Heart right ventricle (tissue), 16 donors: ENCODE results near the gene COLQ. TPM values are rescaled to one million over a fixed set of nuclear protein-coding genes. Genes with fewer than 3 reads are reported as not detected.

Experiments
- ATAC-seq, 8 donors: fragments of 200-7000 bp; cut with Tn5 transposase; one replicate each; pipeline ENCODE4 v1.9.1; 2020; ENCODE audit warnings: mild to moderate bottlenecking in 8 of 8, moderate library complexity in 8 of 8, moderate number of reproducible peaks in 1 of 8
- DNase-seq, 2 donors: peaks; one replicate each; pipeline ENCODE4 v3.0.0-alpha.2; 2020
- H3K27ac ChIP-seq, 10 donors: fragments of 200-600 bp; sonication (generic) in 2 of 10; one replicate each; pipeline versions ENCODE4 v1.5.0 to v1.8.0; 2020 to 2022; ENCODE audit warnings: mild to moderate bottlenecking in 3 of 10
- H3K27me3 ChIP-seq, 7 donors: fragments of 200-600 bp; one replicate each; pipeline ENCODE4 v1.8.0; 2021 to 2022; ENCODE audit warnings: mild to moderate bottlenecking in 2 of 7
- H3K36me3 ChIP-seq, 9 donors: fragments of 200-600 bp; sonication (generic) in 1 of 9; one replicate each; pipeline versions ENCODE4 v1.5.0 to v1.8.0; 2020 to 2022; ENCODE audit warnings: mild to moderate bottlenecking in 2 of 9
- H3K4me1 ChIP-seq, 9 donors: fragments of 200-600 bp; sonication (generic) in 1 of 9; one replicate each; pipeline versions ENCODE4 v1.5.0 to v1.8.0; 2020 to 2022; ENCODE audit warnings: mild to moderate bottlenecking in 4 of 9
- H3K4me3 ChIP-seq, 10 donors: fragments of 200-600 bp; sonication (generic) in 2 of 10; one replicate each; pipeline versions ENCODE4 v1.5.0 to v1.8.0; 2020 to 2022; ENCODE audit warnings: mild to moderate bottlenecking in 7 of 10, moderate library complexity in 2 of 10
- H3K9me3 ChIP-seq, 11 donors: fragments of 200-600 bp in 10 of 11; sonication (generic) in 2 of 11; one replicate each; pipeline versions ENCODE4 v1.5.0 to v1.8.0; 2013 to 2022; ENCODE audit warnings: mild to moderate bottlenecking in 2 of 11, control low read depth in 1 of 11, moderate library complexity in 1 of 11
- CTCF ChIP-seq, 9 donors: fragments of 200-600 bp; sonication (generic) in 2 of 9; IDR thresholded peaks; one replicate each; pipeline versions ENCODE4 v1.5.0 to v1.8.0; 2021 to 2022; ENCODE audit warnings: antibody characterized with exemption in 9 of 9, mild to moderate bottlenecking in 5 of 9, moderate library complexity in 1 of 9
- WGBS, 2 donors: extraction: QIAGEN DNeasy Blood & Tissue Kit; methylation state at CpG; one replicate each; pipeline ENCODE4 v1.1.7; 2013; ENCODE audit warnings: inconsistent platforms in 1 of 2; 5-methylcytosine and 5-hydroxymethylcytosine counted together
- intact Hi-C, 10 donors: fragments of 100-400 bp; cut with DNase I; formaldehyde crosslinking; loops; one replicate each; pipeline versions ENCODE4 v1.11.1 to v1.14.2; 2022
- polyA plus RNA-seq, 2 donors: library from polyadenylated mRNA; stranded (reverse); fragments of 200-250 nt; gene quantifications; one replicate each; pipeline ENCODE4 v1.2.3, GENCODE V29; 2013
- total RNA-seq, 10 donors: library from RNA; stranded (reverse); fragmentation: NEBNext Ultra II Directional in 3 of 10; extraction: Animal tissue kit (Norgen Biotek cat#: 25700) in 3 of 10; gene quantifications; one replicate each; pipeline versions ENCODE4 v1.2.1 to v1.2.4, GENCODE V29; 2021 to 2023
- donor health status: Arrhythmogenic right ventricular cardiomyopathy.
- donor health status: ischemic (EF 13 %, LVEDD 7.1; RV severe dilation, severe dysfunction).
- donor health status: healthy with polysubstance abuse.
- donor health status: DM: no; HTN: yes; CAD: no.
- donor health status: DM: no; HTN: no; CAD: no.
- donor health status: ischemic (EF 25% LVEDD 6.9; RV normal size, moderate dysfunction).
- donor health status: ischemic (EF 25% LVEDD 5.7; RV mildly dilated, moderate dysfunction).
- donor health status: healthy.
- donor health status: DM: yes; HTN: yes; CAD: no.
- donor health status: Ischemic cardiomyopathy.
- donor health status: ischemic (EF 35%, LVEDD 5.7; RV mildly dilated, moderate dysfunction).
- donor health status: nonischemic (EF 11% LVEDD 7.7; RV severe dilation, severe dysfunction).
- donor health status: DM: yes; HTN: yes; CAD: no.
- donor health status: PGD.
- donor health status: ischemic (EF 29% LVEDD 5.4; RV normal size, mild dysfunction).
- donor health status: nonischemic (EF 23%, LVEDD 6.1; RV moderate dilation, normal function).

Gene COLQ
- total and polyA plus RNA-seq, 12 donors = 0.85 to 23.3 (median 13.0) TPM

GRCh38 chr3:15498431-15499214, 22.9 kb downstream of the COLQ start:
- TF ChIP-seq CTCF (IDR thresholded peaks at IDR 0.05) = no peak
- DNase-seq (no peak), ATAC-seq (peak in 3 of 8 donors; percentile 13 to 52 (median 20))
- Histone ChIP-seq H3K27ac (peak overlapping the region in 1 of 10 donors; percentile 22), H3K4me1 (peaks cover 0 to 57% (median 21%) of the 10 kb centered on the region in 9 donors), H3K36me3 (no peaks in the 10 kb centered on the region), H3K27me3 (no peaks in the 10 kb centered on the region), H3K9me3 (no peaks in the 10 kb centered on the region), H3K4me3 (no peak overlapping the region)
- intact Hi-C loops = no loop called here
- 71 to 77% methylated on average over 14 of the region's 14 CpGs for WGBS, 2 donors

- peak overlapping the region in 1 of 10 donors; percentile 22 for H3K27ac ChIP-seq
- DNase-seq = no peak
- peak in 1 of 8 donors; percentile 32 for ATAC-seq
- intact Hi-C loops = no loop called here
- no peaks in the 10 kb centered on the region for H3K9me3 ChIP-seq
- H3K4me3 ChIP-seq = no peak overlapping the region
- no peaks in the 10 kb centered on the region for H3K36me3 ChIP-seq
- H3K27me3 ChIP-seq = no peaks in the 10 kb centered on the region
- peaks cover 0 to 57% (median 21%) of the 10 kb centered on the region in 9 donors for H3K4me1 ChIP-seq
- TF ChIP-seq CTCF (IDR thresholded peaks at IDR 0.05) = no peak
- 44 to 61% methylated on average over 4 of the region's 4 CpGs for WGBS, 2 donors
Measured at GRCh38 chr3:15497964-15498363, 23.5 kb downstream of the COLQ start.

GRCh38 chr3:15496341-15496664, 25.2 kb downstream of the COLQ start:
- no peak for TF ChIP-seq CTCF (IDR thresholded peaks at IDR 0.05)
- H3K4me1 ChIP-seq = peaks cover 0 to 56% (median 21%) of the 10 kb centered on the region in 9 donors
- H3K4me3 ChIP-seq = no peak overlapping the region

GRCh38 chr3:15495461-15496340, 25.8 kb downstream of the COLQ start:
- Histone ChIP-seq H3K27me3 (no peaks in the 10 kb centered on the region), H3K4me3 (no peak overlapping the region), H3K27ac (peak overlapping the region in 8 of 10 donors; percentile 16 to 76 (median 46)), H3K4me1 (peaks cover 0 to 50% (median 19%) of the 10 kb centered on the region in 9 donors), H3K36me3 (no peaks in the 10 kb centered on the region), H3K9me3 (no peaks in the 10 kb centered on the region)
- ATAC-seq (peak in 7 of 8 donors; percentile 41 to 81 (median 62)), DNase-seq (no peak)
- TF ChIP-seq CTCF (IDR thresholded peaks at IDR 0.05) = no peak
- intact Hi-C loops = no loop called here
- 60 to 68% methylated on average over 9 of the region's 9 CpGs for WGBS, 2 donors

More at GRCh38 chr3:15496341-15496664, 25.2 kb downstream of the COLQ start:
- Histone ChIP-seq H3K27ac (peak overlapping the region in 8 of 10 donors; percentile 16 to 76 (median 46)), H3K27me3 (no peaks in the 10 kb centered on the region), H3K36me3 (no peaks in the 10 kb centered on the region), H3K9me3 (no peaks in the 10 kb centered on the region)
- intact Hi-C loops = no loop called here
- DNase-seq (no peak), ATAC-seq (peak in 7 of 8 donors; percentile 5 to 61 (median 22))
- WGBS, 2 donors = 35 to 55% methylated on average over 8 of the region's 8 CpGs
